DND-41 (cell line): ENCODE measurements around the gene EHMT1.

Source experiments
- ATAC-seq: fragments of 200-7000 bp; cut with Tn5 transposase; 3 replicates; pipeline ENCODE4 v1.9.1; 2021; ENCODE audit warnings: low read depth; ENCODE audit not compliant: insufficient read depth
- DNase-seq: peaks from one replicate; pipeline ENCODE4 v3.0.0-alpha.2; 2020
- H2AFZ ChIP-seq: 2 replicates; pipeline ENCODE4 v1.6.0; 2012; ENCODE audit warnings: low read depth, low read length
- H3K27ac ChIP-seq: 2 replicates; pipeline ENCODE4 v1.5.1; 2012; ENCODE audit warnings: low read length, inconsistent platforms
- H3K27me3 ChIP-seq: fragments of 200-600 bp; sonication (generic); 2 replicates; pipeline ENCODE4 v1.6.0; 2012; ENCODE audit warnings: low read length, mild to moderate bottlenecking, inconsistent platforms; ENCODE audit not compliant: insufficient read depth, poor library complexity
- H3K36me3 ChIP-seq: 2 replicates; pipeline ENCODE4 v1.5.1; 2012; ENCODE audit warnings: low read length, inconsistent platforms; ENCODE audit not compliant: insufficient read depth
- H3K4me1 ChIP-seq: 2 replicates; pipeline ENCODE4 v1.5.1; 2012; ENCODE audit warnings: mild to moderate bottlenecking, low read length; ENCODE audit not compliant: insufficient read depth
- H3K4me2 ChIP-seq: 2 replicates; pipeline ENCODE4 v1.6.0; 2012; ENCODE audit warnings: mild to moderate bottlenecking, moderate library complexity, low read length, inconsistent platforms; ENCODE audit not compliant: insufficient read depth
- H3K4me3 ChIP-seq, 2 experiments: fragments of 200-600 bp in 1 of 2; shearing (Covaris generic) in 1 of 2; 2 replicates each; pipeline ENCODE4 v1.5.1; 2012 to 2016; ENCODE audit warnings: inconsistent platforms in 2 of 2, low read length in 2 of 2, mild to moderate bottlenecking in 2 of 2, low read depth in 1 of 2, moderate library complexity in 1 of 2
- H3K79me2 ChIP-seq: 2 replicates; pipeline ENCODE4 v1.6.0; 2012; ENCODE audit warnings: low read length, inconsistent platforms; ENCODE audit not compliant: insufficient read depth
- H3K9ac ChIP-seq: 2 replicates; pipeline ENCODE4 v1.6.0; 2012; ENCODE audit warnings: low read depth, mild to moderate bottlenecking, inconsistent platforms, low read length, moderate library complexity
- H3K9me3 ChIP-seq: 2 replicates; pipeline ENCODE4 v1.5.1; 2012; ENCODE audit warnings: low read length, moderate library complexity, mild to moderate bottlenecking, inconsistent platforms; ENCODE audit not compliant: insufficient read depth, severe bottlenecking
- H4K20me1 ChIP-seq: 2 replicates; pipeline ENCODE4 v1.6.0; 2012; ENCODE audit warnings: low read length; ENCODE audit not compliant: insufficient read depth
- EZH2 ChIP-seq: IDR thresholded peaks from 3 replicates; pipeline ENCODE4 v1.6.1; 2012; ENCODE audit warnings: borderline replicate concordance, low read depth, mild to moderate bottlenecking, moderate library complexity, low read length, inconsistent platforms; ENCODE audit not compliant: severe bottlenecking
- TF ChIP-seq, protein P1 (sequence below): IDR thresholded peaks from 2 replicates; pipeline ENCODE4 v1.5.1; 2012; ENCODE audit warnings: borderline replicate concordance, low read length, moderate library complexity, mild to moderate bottlenecking; ENCODE audit not compliant: poor library complexity, severe bottlenecking; ENCODE audit errors: extremely low read depth

The EHMT1 gene

DNA sequence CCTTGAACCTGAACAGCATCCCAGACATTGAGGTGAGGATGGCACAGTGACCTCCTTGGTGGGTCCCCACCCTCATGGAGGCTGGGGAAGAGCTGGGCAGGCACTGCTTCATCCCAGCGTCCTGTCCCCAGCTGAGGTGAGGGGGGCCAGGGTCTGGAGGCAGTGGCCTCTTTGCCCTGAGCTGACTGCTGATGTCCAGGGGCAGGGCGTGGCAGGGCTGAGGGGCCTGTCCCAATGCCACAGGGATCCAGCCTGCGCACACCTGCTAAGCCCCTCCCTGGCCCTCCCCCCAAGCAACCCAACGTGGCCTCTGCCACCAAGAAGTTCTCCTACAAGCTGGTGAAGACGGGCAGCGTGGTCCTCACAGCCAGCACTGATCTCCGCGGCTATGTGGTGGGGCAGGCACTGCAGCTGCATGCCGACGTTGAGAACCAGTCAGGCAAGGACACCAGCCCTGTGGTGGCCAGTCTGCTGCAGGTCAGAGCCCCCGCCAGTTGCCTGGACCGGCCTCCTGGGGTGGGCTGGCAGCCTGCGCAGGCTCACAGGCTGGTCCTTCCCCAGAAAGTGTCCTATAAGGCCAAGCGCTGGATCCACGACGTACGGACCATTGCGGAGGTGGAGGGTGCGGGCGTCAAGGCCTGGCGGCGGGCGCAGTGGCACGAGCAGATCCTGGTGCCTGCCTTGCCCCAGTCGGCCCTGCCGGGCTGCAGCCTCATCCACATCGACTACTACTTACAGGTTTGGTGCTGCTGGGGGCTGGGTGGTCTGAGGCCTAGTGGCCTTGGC, 4.9 kb upstream of the EHMT1 start:
- Histone ChIP-seq H3K79me2 (peaks cover 29% of the 10 kb centered on the region), H3K36me3 (peaks cover 48% of the 10 kb centered on the region), H3K4me3 (no peak overlapping the region), H3K27me3 (no peaks in the 10 kb centered on the region), H3K9me3 (no peaks in the 10 kb centered on the region), H4K20me1 (peaks cover 32% of the 10 kb centered on the region), H2AFZ (no peak overlapping the region), H3K4me1 (peaks cover 18% of the 10 kb centered on the region), H3K4me2 (no peak overlapping the region), H3K9ac (no peak overlapping the region), H3K27ac (no peak overlapping the region)
- ATAC-seq: no peak
- TF ChIP-seq EZH2: no peak
- TF ChIP-seq, protein P1, sequence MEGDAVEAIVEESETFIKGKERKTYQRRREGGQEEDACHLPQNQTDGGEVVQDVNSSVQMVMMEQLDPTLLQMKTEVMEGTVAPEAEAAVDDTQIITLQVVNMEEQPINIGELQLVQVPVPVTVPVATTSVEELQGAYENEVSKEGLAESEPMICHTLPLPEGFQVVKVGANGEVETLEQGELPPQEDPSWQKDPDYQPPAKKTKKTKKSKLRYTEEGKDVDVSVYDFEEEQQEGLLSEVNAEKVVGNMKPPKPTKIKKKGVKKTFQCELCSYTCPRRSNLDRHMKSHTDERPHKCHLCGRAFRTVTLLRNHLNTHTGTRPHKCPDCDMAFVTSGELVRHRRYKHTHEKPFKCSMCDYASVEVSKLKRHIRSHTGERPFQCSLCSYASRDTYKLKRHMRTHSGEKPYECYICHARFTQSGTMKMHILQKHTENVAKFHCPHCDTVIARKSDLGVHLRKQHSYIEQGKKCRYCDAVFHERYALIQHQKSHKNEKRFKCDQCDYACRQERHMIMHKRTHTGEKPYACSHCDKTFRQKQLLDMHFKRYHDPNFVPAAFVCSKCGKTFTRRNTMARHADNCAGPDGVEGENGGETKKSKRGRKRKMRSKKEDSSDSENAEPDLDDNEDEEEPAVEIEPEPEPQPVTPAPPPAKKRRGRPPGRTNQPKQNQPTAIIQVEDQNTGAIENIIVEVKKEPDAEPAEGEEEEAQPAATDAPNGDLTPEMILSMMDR: no peak
- no peak for DNase-seq

DNA sequence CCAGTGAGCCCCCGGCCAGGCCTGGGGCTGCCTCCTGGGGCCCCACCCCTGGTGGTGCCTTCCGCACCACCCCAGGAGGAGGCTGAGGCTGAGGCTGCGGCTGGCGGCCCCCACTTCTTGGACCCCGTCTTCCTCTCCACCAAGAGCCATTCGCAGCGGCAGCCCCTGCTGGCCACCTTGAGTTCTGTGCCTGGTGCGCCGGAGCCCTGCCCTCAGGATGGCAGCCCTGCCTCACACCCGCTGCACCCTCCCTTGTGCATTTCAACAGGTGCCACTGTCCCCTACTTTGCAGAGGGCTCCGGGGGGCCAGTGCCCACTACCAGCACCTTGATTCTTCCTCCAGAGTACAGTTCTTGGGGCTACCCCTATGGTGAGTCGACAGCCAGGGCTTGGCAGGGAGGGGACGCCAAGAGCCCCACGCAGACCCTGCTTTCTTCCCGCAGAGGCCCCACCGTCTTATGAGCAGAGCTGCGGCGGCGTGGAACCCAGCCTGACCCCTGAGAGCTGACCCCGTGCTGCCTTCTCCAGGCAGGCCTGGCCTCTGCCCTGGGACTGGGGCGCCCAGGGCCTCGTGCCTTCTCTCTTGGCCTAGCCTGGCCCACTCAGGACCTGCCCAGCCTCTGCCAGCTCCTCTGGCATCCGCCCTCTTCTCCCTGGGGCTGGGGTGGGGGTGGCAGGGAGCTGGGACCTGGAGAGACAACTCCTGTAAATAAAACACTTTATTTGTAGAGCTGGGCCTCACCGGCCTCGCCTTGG, 4.0 kb upstream of the EHMT1 start:
- Histone ChIP-seq H4K20me1 (peaks cover 32% of the 10 kb centered on the region), H3K27ac (no peak overlapping the region), H3K9ac (no peak overlapping the region), H3K79me2 (peaks cover 36% of the 10 kb centered on the region), H3K4me3 (no peak overlapping the region), H3K36me3 (peaks cover 48% of the 10 kb centered on the region), H3K4me1 (peaks cover 21% of the 10 kb centered on the region), H3K4me2 (no peak overlapping the region), H3K27me3 (no peaks in the 10 kb centered on the region), H3K9me3 (no peaks in the 10 kb centered on the region), H2AFZ (no peak overlapping the region)
- ATAC-seq (no peak), DNase-seq (no peak)
- TF ChIP-seq EZH2: no peak
- TF ChIP-seq, protein P1: peak; percentile 15

DNA sequence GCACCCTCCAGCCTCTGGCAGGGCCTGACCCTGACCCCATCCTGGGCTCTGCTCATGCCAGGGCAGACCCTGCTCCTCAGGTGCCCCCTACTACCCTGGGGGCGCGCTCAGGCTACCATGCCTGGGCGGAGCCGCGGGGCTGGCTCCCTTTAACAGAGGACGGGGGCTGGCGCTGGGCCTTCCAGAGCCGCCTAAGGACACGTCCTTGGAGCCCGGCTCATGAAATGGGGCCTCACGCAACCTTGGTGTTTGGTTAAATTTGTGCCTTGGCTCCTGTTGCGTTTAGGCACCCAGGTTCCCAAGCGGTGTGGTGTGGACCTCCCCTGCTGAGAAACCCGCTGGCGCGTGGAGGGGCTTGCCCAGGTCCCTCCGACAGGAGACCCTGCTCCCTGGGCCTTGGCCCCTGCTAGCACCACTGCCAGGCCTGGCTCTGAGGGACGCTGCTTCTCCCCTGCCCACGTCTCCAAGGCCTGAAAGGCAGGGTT, 3.4 kb upstream of the EHMT1 start:
- no peak for TF ChIP-seq EZH2
- TF ChIP-seq, protein P1: no peak
- H3K4me3 ChIP-seq: no peak overlapping the region
- H3K36me3 ChIP-seq: peaks cover 49% of the 10 kb centered on the region
- no peak overlapping the region for H2AFZ ChIP-seq
- no peaks in the 10 kb centered on the region for H3K27me3 ChIP-seq
- H3K79me2 ChIP-seq: peaks cover 40% of the 10 kb centered on the region
- ATAC-seq (no peak), DNase-seq (no peak)
- no peak overlapping the region for H3K4me2 ChIP-seq
- H4K20me1 ChIP-seq: peaks cover 34% of the 10 kb centered on the region
- H3K4me1 ChIP-seq: peaks cover 27% of the 10 kb centered on the region
- no peak overlapping the region for H3K27ac ChIP-seq
- H3K9me3 ChIP-seq: no peaks in the 10 kb centered on the region
- no peak overlapping the region for H3K9ac ChIP-seq
